ENCODE measurements around the gene LTN1. TPM values are rescaled to one million over a fixed set of nuclear protein-coding genes. Genes with fewer than 3 reads are reported as not detected.

LTN1 gene
- polyA plus RNA-seq, 1 donor = 21.6 TPM

DNA sequence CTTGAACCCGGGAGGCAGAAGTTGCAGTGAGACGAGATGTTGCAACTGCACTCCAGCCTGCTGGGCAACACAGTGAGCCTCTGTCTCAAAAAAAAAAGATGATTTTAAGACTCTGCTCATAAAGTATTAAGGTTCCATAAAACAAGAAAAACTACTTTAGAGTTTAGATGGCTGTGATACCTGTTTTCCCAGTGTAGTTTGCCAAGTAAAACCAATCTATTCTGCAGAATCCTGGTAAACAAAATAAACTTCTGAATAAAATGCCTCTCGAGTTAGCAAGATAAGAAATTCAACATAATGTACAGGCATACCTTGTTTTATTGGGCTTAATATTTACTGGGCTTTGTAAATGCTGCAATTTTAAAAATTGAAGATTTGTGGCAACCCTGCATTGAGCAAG is 30.8 kb downstream of the LTN1 start:
- 83% methylated on average over 2 of the region's 3 CpGs for WGBS (ENCODE audit: insufficient coverage, low lambda C conversion rate)
- Histone ChIP-seq H3K27ac (ENCODE audit: low read length) (no peak overlapping the region), H3K4me3 (ENCODE audit: low read length) (no peak overlapping the region), H3K4me1 (ENCODE audit: control insufficient read depth, insufficient read depth, low read length) (no peaks in the 10 kb centered on the region), H3K36me3 (ENCODE audit: control insufficient read depth, insufficient read depth, low read length) (peaks cover 44% of the 10 kb centered on the region), H3K9me3 (ENCODE audit: control insufficient read depth, low read depth, low read length) (no peaks in the 10 kb centered on the region), H3K27me3 (ENCODE audit: control insufficient read depth, insufficient read depth, low read length) (no peaks in the 10 kb centered on the region)
- DNase-seq = no peak

DNA sequence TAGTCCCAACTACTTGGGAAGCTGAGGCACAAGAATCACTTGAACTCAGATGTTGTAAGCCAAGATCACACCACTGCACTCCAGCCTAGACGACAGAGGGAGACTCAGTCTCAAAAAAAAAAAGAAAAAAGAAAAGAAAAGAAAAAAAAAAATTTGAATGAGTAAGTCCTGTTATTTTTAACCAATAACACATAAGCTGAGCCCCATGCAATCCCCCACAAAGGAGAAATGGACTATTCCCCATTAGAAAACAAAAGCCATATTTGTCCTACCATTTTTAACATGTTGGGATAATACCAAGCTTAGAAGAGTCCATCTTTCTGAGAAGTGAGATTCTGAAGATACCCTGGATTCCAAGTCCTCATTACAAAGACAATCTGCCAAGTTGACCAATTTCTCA is 32.4 kb downstream of the LTN1 start:
- DNase-seq = no peak
- Histone ChIP-seq H3K9me3 (ENCODE audit: control insufficient read depth, low read depth, low read length) (no peaks in the 10 kb centered on the region), H3K4me3 (ENCODE audit: low read length) (no peak overlapping the region), H3K36me3 (ENCODE audit: control insufficient read depth, insufficient read depth, low read length) (peaks cover 39% of the 10 kb centered on the region), H3K4me1 (ENCODE audit: control insufficient read depth, insufficient read depth, low read length) (no peaks in the 10 kb centered on the region), H3K27me3 (ENCODE audit: control insufficient read depth, insufficient read depth, low read length) (no peaks in the 10 kb centered on the region), H3K27ac (ENCODE audit: low read length) (no peak overlapping the region)
- WGBS (ENCODE audit: insufficient coverage, low lambda C conversion rate) = no CpG with 5 or more reads among the region's 1 CpG

DNA sequence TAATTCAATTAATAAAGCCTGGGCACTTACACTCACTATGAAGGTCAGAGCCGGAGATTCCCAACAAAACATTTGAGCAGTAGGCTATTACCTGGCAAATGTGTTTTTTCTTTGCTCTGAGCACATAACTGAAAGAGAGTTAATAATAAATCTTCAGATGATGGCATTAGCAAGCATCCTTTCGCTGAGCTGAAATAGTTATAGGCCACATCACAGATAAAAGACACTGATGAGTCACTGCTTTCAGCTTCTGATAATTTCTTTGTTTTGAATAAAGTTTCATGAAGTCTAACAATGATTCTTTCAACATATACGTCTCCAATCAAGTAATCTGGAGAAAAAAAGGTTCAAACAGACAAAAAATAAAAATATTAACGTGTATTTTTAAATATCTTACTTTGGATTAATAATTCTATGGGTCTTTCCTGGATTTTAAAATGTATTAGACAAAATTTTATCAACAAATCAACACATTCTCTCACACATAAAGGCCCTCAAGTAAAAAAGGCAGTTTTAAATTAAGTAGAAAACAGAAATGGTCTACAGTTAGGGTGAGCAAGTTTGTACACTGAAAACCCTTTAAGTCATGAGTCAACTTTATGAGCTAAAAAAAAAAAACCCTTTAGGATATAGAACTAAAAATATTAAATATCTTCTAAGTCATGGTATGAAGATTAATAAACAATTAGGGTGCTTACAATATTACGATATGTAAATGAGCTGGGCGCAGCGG is 33.1 kb downstream of the LTN1 start:
- no peak overlapping the region for H3K27ac ChIP-seq (ENCODE audit: low read length)
- H3K4me3 ChIP-seq (ENCODE audit: low read length) = no peak overlapping the region
- H3K9me3 ChIP-seq (ENCODE audit: control insufficient read depth, low read depth, low read length) = no peaks in the 10 kb centered on the region
- no peaks in the 10 kb centered on the region for H3K4me1 ChIP-seq (ENCODE audit: control insufficient read depth, insufficient read depth, low read length)
- H3K36me3 ChIP-seq (ENCODE audit: control insufficient read depth, insufficient read depth, low read length) = peaks cover 40% of the 10 kb centered on the region
- 95% methylated on average over 4 of the region's 7 CpGs for WGBS (ENCODE audit: insufficient coverage, low lambda C conversion rate)
- no peak for DNase-seq
- H3K27me3 ChIP-seq (ENCODE audit: control insufficient read depth, insufficient read depth, low read length) = no peaks in the 10 kb centered on the region

DNA sequence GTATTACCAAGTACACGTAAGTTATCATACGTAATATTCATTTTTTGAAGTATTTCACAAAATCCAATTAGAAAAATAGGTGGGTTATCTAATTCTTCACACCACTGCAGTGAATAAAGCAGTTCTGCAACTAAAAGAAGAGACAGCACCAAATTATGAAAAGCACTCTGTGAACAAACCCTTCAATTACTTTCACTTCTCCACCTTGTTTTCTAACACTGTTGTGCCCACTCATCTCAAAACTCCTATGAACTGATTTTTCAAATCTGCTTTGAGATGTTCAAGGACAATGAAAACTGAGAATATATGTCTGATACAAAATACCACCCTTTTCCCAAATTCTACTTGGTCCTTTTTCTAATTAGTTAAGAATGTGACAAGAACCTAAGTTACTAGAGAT is 39.4 kb downstream of the LTN1 start:
- H3K27ac ChIP-seq (ENCODE audit: low read length) = no peak overlapping the region
- no peaks in the 10 kb centered on the region for H3K9me3 ChIP-seq (ENCODE audit: control insufficient read depth, low read depth, low read length)
- DNase-seq = no peak
- 100% methylated on average over 1 of the region's 2 CpGs for WGBS (ENCODE audit: insufficient coverage, low lambda C conversion rate)
- peaks cover 39% of the 10 kb centered on the region for H3K36me3 ChIP-seq (ENCODE audit: control insufficient read depth, insufficient read depth, low read length)
- H3K27me3 ChIP-seq (ENCODE audit: control insufficient read depth, insufficient read depth, low read length) = no peaks in the 10 kb centered on the region
- no peak overlapping the region for H3K4me3 ChIP-seq (ENCODE audit: low read length)
- no peaks in the 10 kb centered on the region for H3K4me1 ChIP-seq (ENCODE audit: control insufficient read depth, insufficient read depth, low read length)

DNA sequence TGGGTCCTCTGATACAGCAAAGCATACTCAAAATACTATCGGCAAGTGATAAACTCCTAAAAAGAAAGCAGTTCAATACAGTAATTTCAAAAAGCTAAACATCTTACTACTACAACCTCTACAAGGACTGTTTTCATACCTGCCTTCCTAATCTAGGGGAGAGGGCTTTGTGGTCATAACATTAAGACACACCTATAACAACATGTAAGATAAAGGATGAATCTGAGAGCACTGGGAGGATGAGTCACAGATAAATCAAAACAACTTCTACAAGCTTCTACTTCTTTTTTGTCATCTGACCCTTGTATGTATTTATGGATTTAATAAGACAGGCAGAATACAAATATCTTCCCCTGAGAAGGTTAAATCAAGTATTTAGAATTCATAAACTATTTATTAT is 40.0 kb downstream of the LTN1 start:
- Histone ChIP-seq H3K4me1 (ENCODE audit: control insufficient read depth, insufficient read depth, low read length) (no peaks in the 10 kb centered on the region), H3K4me3 (ENCODE audit: low read length) (no peak overlapping the region), H3K36me3 (ENCODE audit: control insufficient read depth, insufficient read depth, low read length) (peaks cover 36% of the 10 kb centered on the region), H3K27me3 (ENCODE audit: control insufficient read depth, insufficient read depth, low read length) (no peaks in the 10 kb centered on the region), H3K27ac (ENCODE audit: low read length) (no peak overlapping the region), H3K9me3 (ENCODE audit: control insufficient read depth, low read depth, low read length) (no peaks in the 10 kb centered on the region)
- no CpG with 5 or more reads among the region's 1 CpG for WGBS (ENCODE audit: insufficient coverage, low lambda C conversion rate)
- DNase-seq = no peak

DNA sequence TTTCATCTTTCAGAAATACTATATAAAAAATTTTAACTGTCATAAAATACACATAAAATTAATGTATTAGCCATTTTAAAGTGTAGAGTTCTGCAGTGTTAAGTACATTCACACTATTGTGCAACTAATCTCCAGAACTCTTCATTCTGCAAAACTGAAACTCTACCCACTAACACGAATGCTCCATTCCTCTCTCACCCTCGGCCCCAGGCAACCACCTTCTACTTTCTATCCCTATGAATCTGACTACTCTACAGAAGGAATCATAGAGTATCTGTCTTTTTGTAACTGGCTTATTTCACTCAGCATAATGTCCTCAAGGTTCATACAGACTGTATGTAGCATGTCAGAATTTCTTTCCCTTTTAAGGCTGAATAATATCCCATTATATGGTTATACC is 43.4 kb downstream of the LTN1 start:
- Histone ChIP-seq H3K9me3 (ENCODE audit: control insufficient read depth, low read depth, low read length) (no peaks in the 10 kb centered on the region), H3K36me3 (ENCODE audit: control insufficient read depth, insufficient read depth, low read length) (peaks cover 45% of the 10 kb centered on the region), H3K4me3 (ENCODE audit: low read length) (no peak overlapping the region), H3K27me3 (ENCODE audit: control insufficient read depth, insufficient read depth, low read length) (no peaks in the 10 kb centered on the region), H3K4me1 (ENCODE audit: control insufficient read depth, insufficient read depth, low read length) (no peaks in the 10 kb centered on the region), H3K27ac (ENCODE audit: low read length) (no peak overlapping the region)
- no CpG with 5 or more reads among the region's 2 CpGs for WGBS (ENCODE audit: insufficient coverage, low lambda C conversion rate)
- DNase-seq = no peak

DNA sequence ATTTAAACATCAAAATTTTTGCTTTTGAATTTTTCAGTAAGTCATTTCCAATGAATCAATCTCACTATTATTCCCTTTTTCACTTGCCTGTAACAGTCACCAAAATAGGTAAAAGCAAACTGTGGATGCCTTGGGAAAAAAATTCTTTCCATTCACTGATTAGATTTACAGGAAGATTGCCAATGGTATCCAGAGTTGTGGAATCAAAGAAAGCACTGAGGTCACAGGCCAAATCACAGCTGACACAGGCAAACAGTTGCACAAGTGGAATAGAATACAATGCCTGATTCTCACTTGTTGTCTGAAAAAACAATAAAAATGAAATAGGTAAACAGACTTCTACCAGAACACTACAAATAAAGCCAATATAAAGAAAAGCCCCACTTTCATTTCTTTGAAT is 48.4 kb downstream of the LTN1 start:
- H3K9me3 ChIP-seq (ENCODE audit: control insufficient read depth, low read depth, low read length) = no peaks in the 10 kb centered on the region
- no peak for DNase-seq
- H3K4me3 ChIP-seq (ENCODE audit: low read length) = no peak overlapping the region
- no peaks in the 10 kb centered on the region for H3K27me3 ChIP-seq (ENCODE audit: control insufficient read depth, insufficient read depth, low read length)
- H3K4me1 ChIP-seq (ENCODE audit: control insufficient read depth, insufficient read depth, low read length) = no peaks in the 10 kb centered on the region
- no peak overlapping the region for H3K27ac ChIP-seq (ENCODE audit: low read length)
- H3K36me3 ChIP-seq (ENCODE audit: control insufficient read depth, insufficient read depth, low read length) = peaks cover 49% of the 10 kb centered on the region

DNA sequence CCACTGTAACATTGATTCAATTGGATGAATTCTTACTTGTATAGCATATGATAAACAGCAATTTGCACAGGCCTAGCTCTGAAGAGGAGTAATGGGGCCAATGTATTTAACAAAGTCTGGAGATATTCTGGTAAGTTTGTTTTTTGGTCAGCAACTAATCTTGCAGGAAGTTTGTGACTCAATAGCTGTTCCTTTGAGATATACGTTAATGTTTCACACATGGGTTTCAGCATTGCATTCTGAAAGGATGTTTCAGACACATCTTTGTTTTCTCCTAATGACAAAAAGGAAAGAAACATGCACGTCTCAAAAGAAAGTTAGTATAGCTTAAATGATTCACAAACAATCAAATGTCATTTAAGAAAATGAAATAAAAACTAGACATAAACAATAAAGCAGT is 49.0 kb downstream of the LTN1 start:
- H3K27me3 ChIP-seq (ENCODE audit: control insufficient read depth, insufficient read depth, low read length) = no peaks in the 10 kb centered on the region
- peaks cover 47% of the 10 kb centered on the region for H3K36me3 ChIP-seq (ENCODE audit: control insufficient read depth, insufficient read depth, low read length)
- no peak for DNase-seq
- no peaks in the 10 kb centered on the region for H3K4me1 ChIP-seq (ENCODE audit: control insufficient read depth, insufficient read depth, low read length)
- WGBS (ENCODE audit: insufficient coverage, low lambda C conversion rate) = 70% methylated on average over 1 of the region's 2 CpGs
- H3K9me3 ChIP-seq (ENCODE audit: control insufficient read depth, low read depth, low read length) = no peaks in the 10 kb centered on the region
- H3K4me3 ChIP-seq (ENCODE audit: low read length) = no peak overlapping the region
- no peak overlapping the region for H3K27ac ChIP-seq (ENCODE audit: low read length)

DNA sequence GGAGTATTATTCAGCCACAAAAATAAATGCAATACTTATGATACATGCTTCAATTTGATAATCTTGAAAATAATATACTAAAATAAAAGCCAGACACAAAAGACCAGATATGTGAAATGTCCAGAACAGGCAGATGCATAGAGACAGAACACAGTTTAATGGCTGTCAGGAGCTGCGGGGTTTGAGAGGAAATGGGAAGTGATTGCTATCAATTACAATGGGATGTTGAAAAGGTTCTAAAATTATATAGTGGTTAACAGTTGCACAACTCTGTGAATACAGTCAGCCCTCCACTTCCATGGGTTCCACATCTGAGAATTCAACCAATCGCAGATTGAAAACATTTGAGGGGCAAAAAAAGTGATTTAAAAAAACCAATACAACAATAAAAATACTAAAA is 54.0 kb downstream of the LTN1 start:
- H3K27me3 ChIP-seq (ENCODE audit: control insufficient read depth, insufficient read depth, low read length) = no peaks in the 10 kb centered on the region
- no peaks in the 10 kb centered on the region for H3K4me1 ChIP-seq (ENCODE audit: control insufficient read depth, insufficient read depth, low read length)
- H3K9me3 ChIP-seq (ENCODE audit: control insufficient read depth, low read depth, low read length) = no peaks in the 10 kb centered on the region
- no CpG with 5 or more reads among the region's 2 CpGs for WGBS (ENCODE audit: insufficient coverage, low lambda C conversion rate)
- H3K27ac ChIP-seq (ENCODE audit: low read length) = no peak overlapping the region
- H3K36me3 ChIP-seq (ENCODE audit: control insufficient read depth, insufficient read depth, low read length) = peaks cover 41% of the 10 kb centered on the region
- no peak overlapping the region for H3K4me3 ChIP-seq (ENCODE audit: low read length)
- DNase-seq = no peak

DNA sequence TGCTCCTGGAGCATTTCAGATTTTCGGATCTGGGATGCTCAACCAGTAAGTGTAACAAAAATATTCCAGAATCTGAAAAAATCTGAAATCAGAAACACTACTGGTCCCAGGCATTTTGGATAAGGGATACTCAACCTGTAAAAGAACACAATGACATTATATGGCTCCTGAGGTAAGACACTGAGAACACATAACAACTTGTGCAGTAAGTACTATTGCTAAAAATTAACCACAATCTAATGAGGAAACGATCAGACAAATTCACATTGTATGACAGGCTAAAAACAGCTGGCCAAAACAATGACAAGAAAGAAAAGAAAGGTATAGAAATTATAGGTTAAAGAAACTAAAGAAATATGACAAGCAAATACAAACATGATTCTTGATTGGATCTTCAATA is 54.9 kb downstream of the LTN1 start:
- no peaks in the 10 kb centered on the region for H3K4me1 ChIP-seq (ENCODE audit: control insufficient read depth, insufficient read depth, low read length)
- no peaks in the 10 kb centered on the region for H3K9me3 ChIP-seq (ENCODE audit: control insufficient read depth, low read depth, low read length)
- peaks cover 36% of the 10 kb centered on the region for H3K36me3 ChIP-seq (ENCODE audit: control insufficient read depth, insufficient read depth, low read length)
- no peak overlapping the region for H3K27ac ChIP-seq (ENCODE audit: low read length)
- no peak overlapping the region for H3K4me3 ChIP-seq (ENCODE audit: low read length)
- 46% methylated on average over 2 of the region's 2 CpGs for WGBS (ENCODE audit: insufficient coverage, low lambda C conversion rate)
- peak in 1 of 2 donors; percentile 4 for DNase-seq
- no peaks in the 10 kb centered on the region for H3K27me3 ChIP-seq (ENCODE audit: control insufficient read depth, insufficient read depth, low read length)

DNA sequence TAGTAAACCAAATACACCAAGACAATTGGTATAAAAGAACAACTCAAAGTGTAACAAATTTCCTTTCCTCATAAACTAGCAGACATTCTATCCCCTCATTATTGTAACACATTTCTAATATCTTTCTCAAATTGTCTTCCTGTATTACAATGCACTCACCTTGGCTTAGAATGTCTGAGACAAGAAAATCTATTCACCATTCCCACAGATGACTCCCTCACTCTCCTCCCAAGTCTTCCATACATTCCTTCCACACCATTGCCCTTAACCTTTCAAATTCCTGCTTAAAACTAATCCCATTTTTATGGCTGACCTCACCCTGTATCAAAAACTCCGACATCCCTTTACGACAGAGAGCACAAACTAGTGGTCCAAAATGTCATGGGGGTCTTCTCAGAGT is 56.0 kb downstream of the LTN1 start:
- peaks cover 29% of the 10 kb centered on the region for H3K36me3 ChIP-seq (ENCODE audit: control insufficient read depth, insufficient read depth, low read length)
- WGBS (ENCODE audit: insufficient coverage, low lambda C conversion rate) = no CpG with 5 or more reads among the region's 2 CpGs
- DNase-seq = no peak

More for the DNA sequence above, 56.0 kb downstream of the LTN1 start:
- H3K4me1 ChIP-seq (ENCODE audit: control insufficient read depth, insufficient read depth, low read length) = no peaks in the 10 kb centered on the region
- no peak overlapping the region for H3K4me3 ChIP-seq (ENCODE audit: low read length)
- no peaks in the 10 kb centered on the region for H3K27me3 ChIP-seq (ENCODE audit: control insufficient read depth, insufficient read depth, low read length)
- no peaks in the 10 kb centered on the region for H3K9me3 ChIP-seq (ENCODE audit: control insufficient read depth, low read depth, low read length)
- H3K27ac ChIP-seq (ENCODE audit: low read length) = no peak overlapping the region
